Mucosa of rectum (tissue), 2 donors: ENCODE measurements around the gene CORO2B.
"Not testable (repeated sequence)": the region's sequence is repeated elsewhere in the genome, so short reads cannot be mapped to it uniquely, and the experiment has no call there.

ENCODE experiments used
- H3K27ac ChIP-seq, 2 donors: one replicate each; pipeline ENCODE4 v1.7.0; 2013; ENCODE audit warnings: inconsistent platforms in 2 of 2, low read depth in 2 of 2, low read length in 2 of 2
- H3K27me3 ChIP-seq, 2 donors: one replicate each; pipeline ENCODE4 v1.7.0; 2013; ENCODE audit warnings: low read length in 2 of 2; ENCODE audit not compliant: control insufficient read depth in 2 of 2, insufficient read depth in 2 of 2
- H3K36me3 ChIP-seq, 2 donors: one replicate each; pipeline ENCODE4 v1.7.0; 2013; ENCODE audit warnings: low read length in 2 of 2; ENCODE audit not compliant: control insufficient read depth in 2 of 2, insufficient read depth in 2 of 2
- H3K4me1 ChIP-seq, 2 donors: one replicate each; pipeline ENCODE4 v1.7.0; 2013; ENCODE audit warnings: low read length in 2 of 2, mild to moderate bottlenecking in 1 of 2; ENCODE audit not compliant: control insufficient read depth in 2 of 2, insufficient read depth in 2 of 2
- H3K4me3 ChIP-seq, 2 donors: one replicate each; pipeline ENCODE4 v1.7.0; 2013; ENCODE audit warnings: low read length in 2 of 2
- H3K9ac ChIP-seq, 2 donors: one replicate each; pipeline ENCODE4 v1.7.0; 2013; ENCODE audit warnings: low read length in 2 of 2, low read depth in 1 of 2, mild to moderate bottlenecking in 1 of 2
- H3K9me3 ChIP-seq, 2 donors: one replicate each; pipeline ENCODE4 v1.7.0; 2013; ENCODE audit warnings: low read length in 2 of 2; ENCODE audit not compliant: control insufficient read depth in 2 of 2
- donor health status: healthy.
- donor health status: Normal muscosa, but diverticular disease.

Gene CORO2B

DNA sequence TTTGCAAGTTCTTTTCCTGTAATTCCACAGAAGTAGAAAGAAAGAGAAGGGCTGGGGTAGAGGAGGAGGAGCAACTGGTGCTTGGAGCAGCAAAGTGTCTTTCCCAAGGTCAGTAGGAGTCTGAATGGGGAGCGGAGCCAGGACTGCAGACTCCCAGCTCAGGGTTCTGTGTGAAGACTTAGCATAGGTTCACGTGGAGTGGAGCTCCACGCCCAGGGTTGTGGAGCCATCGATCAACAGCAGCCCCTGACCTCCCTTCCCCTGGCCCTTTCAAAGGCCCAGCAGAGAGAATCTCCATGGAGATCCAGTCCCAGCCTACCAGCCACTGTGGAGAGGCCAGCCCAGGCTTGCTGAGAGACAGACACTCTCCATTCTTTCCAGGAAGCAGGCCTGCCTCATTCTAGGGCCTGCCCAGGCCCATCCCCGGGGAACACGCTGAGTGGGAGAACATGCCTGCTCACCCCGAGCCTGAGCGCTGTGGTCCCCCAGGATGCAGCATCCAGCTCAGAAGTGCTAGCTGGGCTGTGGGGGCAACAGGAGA is 62.1 kb downstream of the CORO2B start:
- no peaks in the 10 kb centered on the region for H3K36me3 ChIP-seq
- H3K4me1 ChIP-seq: peaks cover 2 to 3% of the 10 kb centered on the region in 2 donors
- no peak overlapping the region for H3K9ac ChIP-seq
- H3K4me3 ChIP-seq: no peak overlapping the region
- H3K27me3 ChIP-seq: no peaks in the 10 kb centered on the region
- H3K27ac ChIP-seq: no peak overlapping the region
- H3K9me3 ChIP-seq: no peaks in the 10 kb centered on the region

GRCh38 chr15:68641376-68641775 is 62.6 kb downstream of the CORO2B start:
- peaks cover 0 to 5% of the 10 kb centered on the region in 2 donors for H3K27me3 ChIP-seq
- H3K9ac ChIP-seq: no peak overlapping the region
- no peak overlapping the region for H3K4me3 ChIP-seq
- no peaks in the 10 kb centered on the region for H3K36me3 ChIP-seq
- H3K27ac ChIP-seq: no peak overlapping the region
- H3K9me3 ChIP-seq: no peaks in the 10 kb centered on the region
- H3K4me1 ChIP-seq: peaks cover 2 to 3% of the 10 kb centered on the region in 2 donors

GRCh38 chr15:68642491-68642845 is 63.7 kb downstream of the CORO2B start:
- Histone ChIP-seq H3K27me3 (peaks cover 0 to 8% of the 10 kb centered on the region in 2 donors), H3K9ac (no peak overlapping the region), H3K27ac (no peak overlapping the region), H3K4me3 (no peak overlapping the region), H3K9me3 (no peaks in the 10 kb centered on the region), H3K4me1 (peaks cover 2 to 3% of the 10 kb centered on the region in 2 donors), H3K36me3 (no peaks in the 10 kb centered on the region)

DNA sequence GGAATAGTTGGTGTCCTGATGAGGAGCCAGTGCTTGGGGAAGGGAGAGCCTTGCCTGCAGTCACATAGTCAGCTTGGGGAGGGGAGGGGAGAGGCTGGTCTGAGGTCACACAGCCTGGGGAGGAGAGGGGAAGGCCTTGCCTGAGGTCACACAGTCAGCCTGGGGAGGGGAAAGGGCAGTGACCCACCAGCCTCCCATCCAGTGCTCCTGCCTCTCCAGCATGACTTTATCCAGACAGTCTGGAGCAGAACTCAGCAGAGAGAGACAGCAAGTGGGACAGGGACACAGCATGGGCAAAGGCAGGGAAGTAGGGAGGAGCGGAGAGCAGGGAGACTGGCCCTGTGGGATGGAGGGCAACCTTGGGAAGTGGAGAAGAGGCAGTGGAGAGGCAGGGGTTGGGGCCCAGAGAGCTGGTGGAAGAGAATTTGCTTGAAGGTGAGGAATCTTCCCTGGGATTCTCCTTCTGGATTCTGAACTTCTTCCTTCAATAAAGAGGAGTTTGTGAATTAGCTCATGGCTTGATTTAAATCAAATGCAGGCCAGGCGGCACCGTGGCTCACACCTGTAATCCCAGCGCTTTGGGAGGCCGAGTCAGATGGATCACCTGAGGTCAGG is 64.5 kb downstream of the CORO2B start:
- no peaks in the 10 kb centered on the region for H3K9me3 ChIP-seq
- no peak overlapping the region for H3K4me3 ChIP-seq
- H3K4me1 ChIP-seq: peaks cover 0 to 3% of the 10 kb centered on the region in 2 donors
- peaks cover 0 to 8% of the 10 kb centered on the region in 2 donors for H3K27me3 ChIP-seq
- no peak overlapping the region for H3K9ac ChIP-seq
- no peak overlapping the region for H3K27ac ChIP-seq
- no peaks in the 10 kb centered on the region for H3K36me3 ChIP-seq

DNA sequence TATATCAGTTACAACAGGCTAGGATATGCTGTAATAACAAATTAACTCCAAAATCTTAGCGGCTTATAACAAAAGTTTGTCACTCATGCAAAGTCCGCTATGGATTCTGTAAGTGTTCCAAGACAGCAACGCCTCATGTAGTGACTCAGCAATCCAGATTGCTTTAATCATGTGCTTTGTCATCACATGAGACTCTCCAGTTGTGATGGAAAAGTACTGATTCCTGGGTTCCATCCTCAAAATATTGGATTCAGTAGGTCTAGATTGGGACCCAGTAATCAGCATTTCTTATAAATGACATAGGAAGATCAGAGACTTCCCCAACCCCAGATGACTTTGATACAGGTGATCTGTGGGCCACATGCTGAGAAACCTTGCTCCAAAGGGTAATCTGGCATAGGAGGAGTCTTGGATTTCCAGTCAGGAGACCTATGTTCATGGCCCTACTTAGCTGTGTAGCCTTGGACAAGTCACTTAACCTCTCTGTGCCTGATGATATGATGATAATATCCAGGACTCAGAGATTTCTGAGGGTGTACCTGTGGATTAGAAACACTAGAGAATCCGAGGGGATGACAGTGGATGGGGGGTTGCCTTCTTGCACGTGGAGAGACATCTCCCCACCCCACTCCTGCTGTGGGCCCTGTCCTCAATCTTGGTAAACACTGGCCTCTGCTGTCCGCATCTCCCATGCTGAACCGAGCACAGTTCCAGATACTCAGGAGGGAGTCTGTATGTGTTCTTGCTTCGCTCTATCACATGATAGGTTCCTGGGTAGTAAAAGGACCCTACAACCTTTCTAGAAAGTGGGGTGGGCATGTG is 65.5 kb downstream of the CORO2B start:
- Histone ChIP-seq H3K4me3 (no peak overlapping the region), H3K9ac (no peak overlapping the region), H3K36me3 (no peaks in the 10 kb centered on the region), H3K27ac (no peak overlapping the region), H3K4me1 (no peaks in the 10 kb centered on the region), H3K27me3 (peaks cover 0 to 8% of the 10 kb centered on the region in 2 donors), H3K9me3 (no peaks in the 10 kb centered on the region)

DNA sequence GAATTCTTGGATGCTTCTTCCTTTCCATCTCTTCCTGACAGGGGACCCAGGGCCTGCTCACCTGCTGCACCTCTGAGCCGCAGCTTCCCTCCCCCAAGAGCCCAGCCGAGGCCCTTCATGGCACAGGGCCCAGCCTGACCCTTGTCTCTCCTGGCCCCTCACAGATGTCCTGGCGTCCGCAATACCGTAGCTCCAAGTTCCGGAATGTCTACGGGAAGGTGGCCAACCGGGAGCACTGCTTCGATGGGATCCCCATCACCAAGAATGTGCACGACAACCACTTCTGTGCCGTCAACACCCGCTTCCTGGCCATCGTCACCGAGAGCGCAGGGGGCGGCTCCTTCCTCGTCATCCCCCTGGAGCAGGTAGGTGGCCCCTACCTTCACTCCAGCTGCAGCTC is 66.2 kb downstream of the CORO2B start:
- no peak overlapping the region for H3K27ac ChIP-seq
- no peak overlapping the region for H3K9ac ChIP-seq

GRCh38 chr15:68646156-68646555 is 67.4 kb downstream of the CORO2B start:
- Histone ChIP-seq H3K36me3 (no peaks in the 10 kb centered on the region), H3K27ac (no peak overlapping the region), H3K9me3 (no peaks in the 10 kb centered on the region), H3K4me1 (no peaks in the 10 kb centered on the region), H3K9ac (no peak overlapping the region), H3K4me3 (no peak overlapping the region), H3K27me3 (peaks cover 0 to 8% of the 10 kb centered on the region in 2 donors)

More for the DNA sequence above, 66.2 kb downstream of the CORO2B start:
- Histone ChIP-seq H3K27me3 (peaks cover 0 to 8% of the 10 kb centered on the region in 2 donors), H3K4me3 (no peak overlapping the region), H3K36me3 (no peaks in the 10 kb centered on the region), H3K4me1 (no peaks in the 10 kb centered on the region), H3K9me3 (no peaks in the 10 kb centered on the region)

DNA sequence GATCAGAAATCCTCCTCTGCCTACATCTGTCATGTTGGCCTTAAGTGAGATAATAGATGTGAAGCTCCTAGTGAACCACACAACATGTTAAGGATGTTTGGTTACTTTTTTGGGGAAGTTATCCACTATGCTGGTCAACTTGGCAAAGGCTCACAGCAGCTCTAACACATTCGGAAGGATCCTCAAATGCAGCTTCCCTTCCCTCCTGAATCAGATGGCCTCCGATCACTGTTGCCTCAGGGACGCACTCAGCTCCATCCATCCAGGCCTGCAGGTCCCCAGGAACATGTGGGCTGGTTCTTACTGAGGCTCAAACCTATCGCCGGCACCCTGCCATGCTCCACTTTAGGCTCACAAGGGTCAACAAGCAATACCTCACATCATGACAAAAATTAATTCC is 67.9 kb downstream of the CORO2B start:
- Histone ChIP-seq H3K4me1 (no peaks in the 10 kb centered on the region), H3K4me3 (no peak overlapping the region), H3K9ac (no peak overlapping the region), H3K36me3 (no peaks in the 10 kb centered on the region), H3K27ac (no peak overlapping the region), H3K9me3 (no peaks in the 10 kb centered on the region), H3K27me3 (peaks cover 0 to 8% of the 10 kb centered on the region in 2 donors)

DNA sequence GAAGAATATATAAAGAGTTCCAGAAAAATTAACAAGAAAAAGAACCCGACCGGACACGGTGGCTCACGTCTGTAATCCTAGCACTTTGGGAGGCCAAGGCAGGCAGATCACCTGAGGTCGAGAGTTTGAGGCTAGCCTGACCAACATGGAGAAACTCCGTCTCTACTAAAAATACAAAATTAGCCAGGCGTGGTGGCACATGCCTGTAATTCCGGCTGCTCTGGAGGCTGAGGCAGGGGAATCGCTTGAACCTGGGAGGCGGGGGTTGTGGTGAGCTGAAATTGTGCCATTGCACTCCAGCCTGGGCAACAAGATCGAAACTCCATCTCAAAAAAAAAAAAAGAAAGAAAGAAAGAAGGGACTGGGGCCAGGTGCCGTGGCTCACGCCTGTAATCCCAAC is 68.6 kb downstream of the CORO2B start:
- not testable (repeated sequence) for H3K4me1 ChIP-seq, H3K36me3 ChIP-seq, H3K27ac ChIP-seq, H3K27me3 ChIP-seq, H3K9me3 ChIP-seq, H3K4me3 ChIP-seq, H3K9ac ChIP-seq

DNA sequence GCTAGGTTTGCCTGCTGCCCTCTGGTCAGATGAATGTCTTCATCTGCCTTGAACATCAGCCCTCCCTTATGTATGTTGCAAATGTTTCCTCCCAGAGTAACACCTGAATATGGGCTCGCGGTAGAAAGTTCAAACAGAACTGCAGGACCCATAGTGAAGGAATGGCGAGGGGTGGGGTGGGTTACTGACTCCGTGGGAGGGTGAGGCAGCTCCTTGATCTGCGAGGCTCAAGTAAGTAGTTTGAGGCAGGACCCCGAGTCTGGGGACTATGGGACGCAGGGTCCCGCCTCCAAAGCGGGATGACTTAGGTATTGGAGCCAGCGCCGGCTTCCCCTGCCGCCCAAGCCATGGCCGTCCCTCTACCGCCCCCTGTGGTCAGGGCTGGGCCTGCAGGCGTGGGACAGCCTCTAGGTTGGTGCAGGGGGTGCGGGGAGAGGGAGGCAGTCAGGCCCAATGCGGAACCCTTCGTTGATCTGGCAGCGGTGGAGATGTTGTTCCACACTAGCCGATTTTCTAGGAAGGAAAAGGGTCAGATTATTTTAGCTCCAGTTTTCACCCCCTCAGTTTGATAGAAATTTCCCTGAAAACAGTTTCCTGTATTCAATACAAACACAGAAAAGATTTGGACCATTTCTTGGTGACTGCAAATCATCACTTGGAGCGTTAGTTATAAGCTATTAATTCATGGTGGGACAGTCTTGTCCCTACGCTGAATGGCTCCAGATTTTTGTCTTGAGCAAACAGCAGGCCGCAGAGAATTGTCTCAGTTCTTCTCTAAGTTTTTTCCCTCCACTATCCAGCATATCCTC is 72.3 kb downstream of the CORO2B start:
- Histone ChIP-seq H3K27ac (no peak overlapping the region), H3K4me1 (no peaks in the 10 kb centered on the region), H3K4me3 (no peak overlapping the region), H3K9ac (no peak overlapping the region), H3K9me3 (no peaks in the 10 kb centered on the region), H3K27me3 (peaks cover 0 to 6% of the 10 kb centered on the region in 2 donors), H3K36me3 (no peaks in the 10 kb centered on the region)
